C1 segment of cervical spinal cord (tissue), 14 donors: ENCODE measurements around the gene BHLHE23.
A peak's percentile ranks its signal among the peaks of the same experiment; 100 is the strongest.

Source experiments
- DNase-seq, 14 donors: peaks; one replicate each; lab custom pipeline; 2025; lab: John Stamatoyannopoulos, UW

Gene BHLHE23

DNA sequence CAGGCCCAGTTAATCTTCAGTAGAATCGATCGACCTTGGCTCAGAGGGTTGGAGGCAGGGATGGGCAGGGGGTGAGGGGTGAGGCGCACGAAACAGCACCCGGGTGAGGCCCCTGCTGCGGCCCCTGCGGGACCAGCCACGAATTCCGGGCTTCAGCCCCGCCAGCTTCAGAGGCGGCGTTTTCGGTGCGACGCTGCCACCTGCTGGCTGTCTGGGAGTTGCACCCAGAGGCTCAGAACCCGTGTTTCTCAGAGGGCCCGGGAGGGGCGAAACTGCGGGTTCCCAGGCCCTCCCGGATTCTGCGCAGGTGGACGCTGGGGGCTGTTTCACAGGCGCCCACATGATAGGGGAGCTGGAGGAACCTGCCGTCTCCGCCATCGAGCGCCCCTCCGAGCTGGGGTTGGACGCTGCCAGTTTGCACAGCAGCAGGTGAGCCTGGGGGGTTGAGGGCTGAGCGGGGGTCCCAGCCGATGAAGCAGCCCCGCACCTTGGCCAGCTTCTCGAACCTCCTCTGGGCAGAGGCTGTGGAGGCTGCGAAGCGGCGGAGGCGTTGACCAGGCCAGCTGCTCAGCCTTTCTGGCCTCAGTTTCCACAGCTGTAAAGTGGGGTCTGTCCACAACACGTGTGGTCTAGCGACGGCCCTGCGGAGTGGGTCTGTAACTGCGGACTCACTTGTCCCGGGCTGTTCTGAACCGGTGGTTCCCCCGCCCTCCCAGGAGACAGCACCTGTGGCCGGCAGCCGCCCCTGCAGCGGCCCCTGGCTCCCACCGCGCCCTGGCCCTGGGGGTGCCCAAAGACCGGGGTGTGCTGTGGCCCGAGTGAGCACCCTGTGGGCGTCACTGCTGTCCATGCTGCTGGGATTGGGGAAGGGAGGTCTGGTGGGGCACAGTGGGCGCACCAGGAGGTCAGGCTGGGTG is 2.5 kb upstream of the BHLHE23 start:
- DNase-seq: peak in 10 of 14 donors; percentile 6 to 65 (median 17)

DNA sequence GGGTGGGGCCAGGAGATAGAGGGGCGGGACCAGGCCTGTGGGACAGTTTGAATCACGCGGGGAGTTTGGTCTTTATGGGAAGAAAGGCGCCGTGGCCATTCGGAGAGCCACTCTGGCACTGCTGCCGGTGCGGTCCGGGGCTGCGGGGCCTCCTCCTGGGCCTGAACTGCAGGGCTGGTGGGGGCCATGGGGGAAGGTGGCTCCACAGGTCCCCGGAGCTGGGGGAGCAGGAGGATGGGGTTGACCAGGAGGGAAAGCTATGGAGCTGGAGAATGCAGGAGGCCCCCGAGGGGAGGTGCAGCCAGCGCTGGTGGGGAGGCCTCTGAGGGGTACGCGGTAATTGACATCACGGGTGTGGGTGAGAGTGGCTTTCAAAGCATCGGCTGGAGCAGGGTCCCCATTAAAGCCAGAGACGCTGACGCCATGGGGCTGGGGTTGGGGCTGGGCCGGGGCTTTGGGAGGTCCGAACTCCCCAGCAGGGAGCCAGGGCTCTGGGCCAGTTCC is 1.8 kb upstream of the BHLHE23 start:
- no peak for DNase-seq

DNA sequence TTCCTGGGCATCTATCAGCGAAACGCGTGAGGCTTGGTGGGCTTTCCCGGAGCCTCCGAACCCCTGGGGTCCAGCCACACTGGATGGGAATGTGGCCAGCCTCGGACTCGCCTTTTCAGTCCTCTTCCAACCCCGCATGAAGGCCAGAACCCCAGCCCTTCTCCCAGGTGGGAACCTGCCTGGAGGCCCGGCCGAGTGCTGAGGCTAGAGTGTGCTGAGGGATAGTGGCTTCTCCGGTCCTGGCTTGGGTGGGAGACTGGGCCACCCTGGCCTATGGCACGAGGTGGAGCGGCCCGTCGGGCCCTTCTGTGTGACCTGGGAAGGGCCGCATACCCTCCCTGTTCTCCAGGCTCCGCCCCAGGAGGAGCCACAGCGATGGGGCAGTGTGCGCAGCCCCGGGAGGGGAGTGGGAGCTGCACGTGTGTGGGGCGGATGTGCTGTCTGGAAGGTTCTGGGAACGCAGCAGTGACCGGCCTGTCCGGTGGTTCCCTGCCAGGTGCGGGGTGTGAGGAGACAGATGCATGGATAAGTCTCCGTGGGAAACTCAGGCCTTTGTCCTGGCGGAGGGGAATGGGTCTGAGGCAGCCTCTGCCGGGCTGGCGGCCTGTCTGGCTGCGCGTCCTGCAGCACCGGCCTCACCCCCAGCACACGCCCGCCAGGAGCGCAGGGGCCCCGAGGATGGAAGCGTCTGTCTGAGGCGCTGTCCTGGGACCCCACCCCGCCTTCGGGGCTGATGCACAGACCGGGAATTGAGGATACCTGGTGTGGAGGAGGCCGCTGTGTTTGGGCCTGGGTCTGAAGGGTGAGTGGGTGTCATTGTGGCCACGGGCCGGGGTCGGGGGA is 1.1 kb upstream of the BHLHE23 start:
- no peak for DNase-seq

DNA sequence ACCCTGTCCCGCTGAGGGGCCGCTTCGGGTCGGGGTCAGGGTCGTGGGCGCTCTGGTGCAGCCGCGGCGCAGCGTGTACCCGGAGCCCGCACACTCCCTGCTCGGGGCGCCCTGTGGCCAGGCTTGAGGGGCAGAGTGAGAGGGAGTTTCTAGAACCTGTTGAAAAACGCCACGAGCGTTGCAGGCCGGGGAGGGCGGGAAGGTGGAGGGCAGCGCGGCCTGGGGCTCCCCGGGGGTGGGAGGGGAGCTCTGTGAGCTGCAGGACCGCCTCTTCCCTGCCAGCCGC is 539 bp upstream of the BHLHE23 start:
- DNase-seq: no peak

DNA sequence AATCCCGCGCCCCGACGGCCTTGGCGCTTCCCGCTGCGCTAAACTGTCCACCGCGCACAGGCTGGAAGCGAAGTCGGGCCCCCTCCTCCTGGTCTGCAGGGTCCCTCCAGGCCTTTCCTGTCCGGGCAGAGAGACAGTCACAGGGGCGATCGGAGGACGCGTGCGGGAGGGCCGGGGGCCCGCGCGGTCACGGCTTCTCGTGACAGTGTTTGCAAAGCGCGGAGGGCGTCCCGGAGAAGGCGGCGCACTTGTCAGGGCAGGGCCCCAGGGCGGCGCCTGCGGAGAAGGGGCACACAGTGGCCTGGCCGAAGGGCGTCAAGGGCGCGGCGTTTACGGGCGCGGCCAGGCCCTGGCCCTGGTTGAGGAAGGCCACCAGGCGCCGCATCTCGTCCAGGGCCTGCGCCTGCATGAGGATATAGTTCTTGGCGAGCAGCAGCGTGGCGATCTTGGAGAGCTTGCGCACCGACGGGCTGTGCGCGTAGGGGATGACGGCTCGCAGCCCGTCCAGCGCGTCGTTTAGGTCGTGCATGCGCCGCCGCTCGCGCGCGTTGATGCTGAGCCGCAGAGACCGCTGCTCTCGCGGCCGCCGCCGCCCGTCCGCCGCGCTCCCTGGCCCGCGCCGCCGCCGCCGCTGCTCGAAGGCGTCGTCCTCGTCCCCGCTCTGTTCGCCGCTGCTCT is 763 bp downstream of the BHLHE23 start:
- no peak for DNase-seq

DNA sequence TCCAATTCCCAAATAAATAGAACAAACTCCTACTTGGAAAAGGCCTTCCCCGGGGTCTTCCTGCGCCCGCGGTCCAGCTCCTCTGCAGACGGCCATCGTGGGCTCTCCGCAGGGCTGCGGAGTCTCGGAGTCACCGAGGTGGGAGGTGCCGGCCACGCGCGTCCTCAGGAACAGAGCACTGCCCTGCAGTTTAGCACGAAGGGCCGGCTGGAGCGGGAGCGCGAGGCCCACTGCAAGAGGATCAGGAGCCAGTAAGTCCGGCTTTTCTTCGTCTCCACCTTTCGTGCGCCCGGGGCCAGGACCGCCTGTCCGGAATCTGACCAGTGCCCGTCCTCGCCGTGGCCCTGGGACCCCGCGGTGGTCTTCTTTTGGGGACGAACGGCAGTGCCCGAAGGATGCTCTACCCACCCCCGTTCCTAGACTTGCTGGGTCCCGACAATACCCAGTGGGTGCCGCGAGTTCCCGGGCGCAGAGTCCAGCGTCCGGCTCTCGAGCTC is 1.4 kb downstream of the BHLHE23 start:
- DNase-seq: no peak

DNA sequence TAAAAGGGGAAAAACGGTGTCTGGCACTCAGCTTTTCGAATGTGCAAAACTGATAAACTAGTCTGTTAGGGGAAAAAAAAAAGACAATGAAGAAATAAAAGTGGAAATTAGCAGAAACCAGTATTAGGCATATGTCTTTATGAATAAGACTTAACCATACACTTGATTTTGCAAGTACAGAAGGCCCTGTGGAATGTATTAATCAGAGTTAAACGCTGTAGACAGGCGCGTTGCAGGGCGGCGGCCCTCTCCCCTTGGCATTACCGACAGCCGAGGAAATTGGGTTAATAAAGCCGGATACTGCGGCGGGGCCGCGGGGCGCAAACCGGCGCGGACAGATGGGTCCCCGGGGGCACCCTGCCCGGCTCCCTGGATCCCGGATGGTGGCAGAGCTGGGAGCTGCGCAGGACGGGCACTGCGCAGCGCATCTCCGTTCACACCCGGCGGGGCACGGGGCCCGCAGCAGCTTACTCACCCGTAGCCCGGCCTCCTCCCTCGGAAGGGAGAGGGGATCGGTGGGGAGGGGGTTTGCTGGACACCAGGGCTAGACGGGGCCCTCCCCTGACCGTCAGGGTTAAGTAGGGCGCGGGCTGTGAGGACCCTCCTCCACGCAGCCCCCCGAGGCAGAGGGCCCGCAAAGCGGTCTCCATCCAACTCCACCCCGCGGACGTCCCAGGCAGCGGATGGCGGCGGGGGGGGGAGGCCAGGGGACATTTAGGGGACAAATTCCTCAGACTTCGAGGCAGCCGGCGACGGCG is 2.0 kb downstream of the BHLHE23 start:
- no peak for DNase-seq

DNA sequence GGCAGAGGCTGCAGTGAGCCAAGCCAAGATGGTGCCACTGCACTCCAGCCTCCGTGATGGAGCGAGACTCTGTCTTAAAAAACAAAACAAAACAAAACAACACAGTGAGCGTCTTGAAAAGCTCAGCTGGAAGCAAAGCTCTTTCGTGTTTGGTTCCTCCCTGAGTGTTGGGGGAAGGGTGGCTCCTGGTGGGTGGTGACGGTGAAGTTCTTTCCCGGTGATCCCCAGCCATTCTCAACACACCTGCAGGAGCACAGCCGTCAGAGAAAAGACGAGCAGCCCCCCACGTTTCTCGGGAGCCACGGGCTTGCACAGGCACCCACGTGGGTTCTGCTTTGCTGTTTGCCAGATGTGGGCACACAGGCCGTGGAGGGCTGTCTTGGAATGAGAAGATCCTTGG is 3.2 kb downstream of the BHLHE23 start:
- DNase-seq: no peak

DNA sequence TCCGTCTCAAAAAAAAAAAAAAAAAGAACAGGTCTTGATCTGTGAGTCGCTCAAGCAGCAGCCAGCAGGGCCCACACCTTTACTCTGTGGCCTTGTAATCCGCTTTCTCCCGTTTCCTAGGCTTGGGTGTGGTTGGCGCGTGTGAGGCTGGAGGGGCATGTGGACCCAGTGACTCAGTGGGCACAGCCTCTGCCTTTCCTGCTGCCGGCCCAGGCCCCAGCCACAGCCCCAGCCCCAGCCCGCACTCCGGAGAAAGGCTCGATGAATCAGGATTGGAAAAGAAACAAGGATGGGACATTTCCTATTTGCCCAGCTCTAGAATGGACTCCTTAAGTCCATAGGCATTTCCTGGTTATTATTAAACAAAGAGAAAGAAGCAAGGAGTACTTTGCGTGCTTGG is 4.3 kb downstream of the BHLHE23 start:
- DNase-seq: no peak

DNA sequence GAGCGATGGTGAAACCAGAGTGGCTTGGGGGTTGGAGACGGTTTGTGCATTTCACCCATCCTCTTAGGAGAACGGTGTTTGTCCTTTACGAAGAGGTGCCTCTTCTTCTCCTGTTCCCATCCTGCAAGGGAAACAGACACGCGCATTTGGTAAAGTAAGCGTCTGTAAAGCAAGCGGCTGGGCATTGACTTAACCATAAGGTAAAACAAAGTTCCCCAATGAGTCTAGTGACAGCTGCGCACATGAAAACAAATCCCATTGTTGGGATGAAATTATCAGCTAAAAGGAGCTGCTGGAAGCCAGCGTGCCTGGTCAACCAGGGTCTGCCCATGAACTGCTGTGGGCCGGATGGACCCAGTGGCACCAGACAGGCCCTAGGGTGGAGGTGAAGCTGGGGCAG is 5.8 kb downstream of the BHLHE23 start:
- no peak for DNase-seq

DNA sequence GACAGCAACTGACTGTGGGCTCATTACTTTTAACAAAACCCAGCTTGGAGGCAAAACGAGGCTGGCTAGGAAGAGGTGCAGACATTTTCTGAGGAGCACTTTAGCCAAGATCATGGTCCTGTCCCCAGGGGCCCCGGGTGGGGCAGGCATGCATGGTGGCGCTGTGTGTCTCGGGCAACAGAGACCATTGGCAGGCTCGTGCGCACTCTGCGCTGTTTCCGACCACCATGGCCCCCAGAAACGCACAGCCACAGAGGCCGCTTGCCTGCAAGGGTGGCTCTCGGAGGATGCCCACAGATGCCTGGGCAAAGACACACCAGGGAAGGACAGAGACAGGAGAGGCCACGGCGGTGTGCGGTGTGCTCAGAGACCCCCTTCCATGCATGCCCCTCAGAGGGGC is 6.7 kb downstream of the BHLHE23 start:
- DNase-seq: no peak

DNA sequence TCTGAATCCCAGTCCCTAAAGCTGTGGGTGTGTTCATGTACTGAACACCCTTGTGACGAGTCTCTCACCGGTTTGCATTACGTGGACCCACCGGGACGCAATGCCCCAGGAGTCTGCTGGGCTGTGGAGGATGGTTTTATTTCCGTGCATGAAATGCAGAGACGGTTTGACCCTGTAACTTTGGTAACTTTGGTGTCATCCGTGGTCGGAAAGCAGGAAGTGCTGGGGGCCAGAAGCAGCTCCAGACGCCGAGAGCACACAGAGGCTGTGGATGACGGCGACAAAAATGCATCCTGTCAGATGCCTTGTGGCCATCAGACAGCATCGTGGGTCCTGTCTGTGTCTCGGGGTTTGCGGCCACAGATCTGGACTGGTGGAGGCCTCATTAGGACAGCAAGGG is 7.2 kb downstream of the BHLHE23 start:
- no peak for DNase-seq

DNA sequence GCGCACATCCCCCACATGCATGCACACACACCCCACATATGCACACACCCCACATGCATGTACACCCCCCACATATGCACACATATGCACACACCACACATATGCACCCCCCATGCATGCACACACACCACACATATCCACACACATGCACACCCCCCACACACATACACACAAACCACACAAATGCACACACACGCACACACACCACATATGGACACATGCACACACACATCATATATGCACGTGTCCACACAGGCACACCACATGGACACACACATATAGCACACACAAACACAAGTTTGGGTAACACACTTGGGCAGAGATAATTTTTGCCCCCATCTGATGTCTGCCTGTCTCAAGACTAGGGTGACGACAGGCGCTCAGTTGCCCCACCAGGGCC is 8.3 kb downstream of the BHLHE23 start:
- DNase-seq: no peak

DNA sequence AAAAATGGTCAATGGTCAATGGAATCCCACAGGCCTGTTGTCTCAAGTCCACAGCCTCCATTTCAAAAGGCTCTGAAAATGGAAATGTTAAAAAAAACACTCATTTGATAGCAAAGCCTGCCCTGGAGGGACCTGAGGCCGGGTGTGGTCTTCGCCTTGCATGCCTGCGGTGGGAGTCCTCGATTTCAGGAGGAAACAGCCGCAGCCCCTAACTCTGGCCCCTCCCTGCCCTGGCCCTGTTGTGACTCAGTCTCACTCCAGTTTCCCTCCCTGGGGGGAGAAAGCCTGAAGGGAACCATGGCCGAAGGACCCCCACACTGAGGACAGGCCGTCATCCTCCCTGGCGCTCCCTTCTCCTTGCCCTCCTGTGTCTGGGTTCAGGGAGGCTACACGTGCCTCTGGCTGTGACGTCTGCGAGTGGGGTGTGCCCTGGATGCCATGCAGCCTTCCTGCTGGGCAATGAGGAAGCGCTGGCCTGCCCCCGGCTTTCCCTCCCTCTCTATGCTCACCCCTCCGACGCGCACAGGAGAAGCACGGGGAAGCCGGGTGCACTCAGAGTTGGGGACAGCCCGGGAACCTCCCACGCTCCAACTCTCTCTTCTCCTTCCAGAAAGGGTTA is 9.2 kb downstream of the BHLHE23 start:
- DNase-seq: no peak

DNA sequence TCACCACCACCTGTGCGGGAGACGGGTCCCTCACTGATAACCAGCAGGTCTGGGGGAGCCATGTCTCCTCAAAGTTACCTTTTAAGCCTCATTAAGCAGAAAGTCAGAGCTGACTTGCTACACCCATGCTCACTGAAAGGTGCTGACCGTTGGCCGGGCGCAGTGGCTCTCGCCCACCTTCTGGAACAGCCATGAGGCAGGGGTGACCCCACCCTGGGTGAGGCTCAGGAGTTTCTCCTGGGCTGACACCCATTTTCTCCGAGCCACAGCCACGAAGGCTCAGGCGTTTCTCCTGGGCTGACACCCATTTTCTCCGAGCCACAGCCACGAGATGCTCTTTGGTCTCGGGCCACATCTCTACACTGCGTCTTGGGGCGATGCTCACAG is 10.2 kb downstream of the BHLHE23 start:
- DNase-seq: no peak

DNA sequence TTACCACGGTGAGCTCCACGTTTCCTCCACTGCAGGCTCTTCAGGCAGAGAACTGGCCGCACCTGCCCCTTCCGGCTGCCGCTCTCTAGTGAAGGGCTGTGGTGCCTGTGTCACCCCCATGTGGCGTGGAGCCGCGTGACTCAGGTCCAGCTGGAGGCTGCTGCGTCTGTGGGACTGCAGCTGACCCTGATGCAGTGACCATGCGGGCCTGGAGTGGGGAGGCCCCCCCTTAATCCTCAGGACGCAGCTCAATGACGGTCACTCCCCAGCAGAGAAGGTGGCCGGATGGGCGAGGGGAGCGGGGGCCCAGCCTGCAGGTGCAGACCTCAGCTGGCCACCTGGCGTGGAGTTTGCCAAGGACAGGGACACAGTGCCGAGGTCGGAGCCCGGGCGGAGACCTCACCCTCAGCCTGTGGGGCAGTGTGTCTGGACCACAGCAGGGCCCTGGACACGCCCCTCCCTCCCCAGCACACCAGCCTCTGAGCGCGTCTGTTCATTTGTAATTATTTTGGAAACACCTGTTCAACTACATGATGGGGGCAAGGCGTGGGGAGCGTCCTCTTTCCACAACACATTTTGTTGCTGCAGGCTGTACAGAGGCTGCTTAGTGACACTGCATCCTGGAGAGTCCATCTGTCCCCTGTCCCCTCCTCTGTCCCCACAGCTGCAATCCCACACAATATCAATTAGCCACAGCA is 10.7 kb downstream of the BHLHE23 start:
- DNase-seq: no peak

DNA sequence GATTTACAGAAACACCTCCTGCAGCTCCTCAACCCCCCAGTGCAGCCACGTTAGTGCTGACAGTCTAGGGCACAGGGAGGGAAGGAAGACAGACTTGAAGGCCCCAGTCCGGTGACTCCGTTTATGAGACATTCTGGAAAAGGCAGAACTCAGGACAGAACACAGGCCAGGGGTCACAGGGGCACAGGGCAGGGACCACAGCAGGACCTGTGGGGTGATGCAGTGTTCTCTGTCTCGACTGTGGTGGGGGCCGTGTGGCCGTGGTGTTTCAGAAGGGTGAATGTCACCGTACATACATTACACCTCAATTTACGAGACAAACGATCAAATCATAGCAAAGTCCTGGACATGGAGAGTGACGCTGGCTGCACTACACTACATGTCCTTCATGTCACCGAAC is 11.3 kb downstream of the BHLHE23 start:
- DNase-seq: no peak

DNA sequence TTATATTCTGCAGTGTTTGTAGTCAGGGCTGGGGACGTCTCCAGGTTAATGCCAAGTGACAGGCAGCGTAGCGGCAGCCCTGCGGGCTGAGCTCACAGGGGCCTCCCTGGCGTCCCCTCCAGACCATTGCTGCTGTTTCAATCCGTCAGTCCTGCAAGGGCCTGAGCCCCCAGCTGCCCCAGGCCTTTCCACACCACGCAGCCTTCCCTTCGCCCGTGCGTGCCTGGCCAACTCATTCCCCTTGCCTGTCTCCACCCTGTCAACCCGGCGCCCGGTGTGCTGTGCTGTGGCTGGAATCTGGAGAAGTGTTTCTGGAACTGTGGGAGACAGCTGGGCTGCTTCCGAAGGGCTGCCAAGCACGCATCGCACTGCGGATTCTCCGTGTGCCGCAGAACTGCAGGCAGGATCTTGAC is 11.9 kb downstream of the BHLHE23 start:
- DNase-seq: no peak

DNA sequence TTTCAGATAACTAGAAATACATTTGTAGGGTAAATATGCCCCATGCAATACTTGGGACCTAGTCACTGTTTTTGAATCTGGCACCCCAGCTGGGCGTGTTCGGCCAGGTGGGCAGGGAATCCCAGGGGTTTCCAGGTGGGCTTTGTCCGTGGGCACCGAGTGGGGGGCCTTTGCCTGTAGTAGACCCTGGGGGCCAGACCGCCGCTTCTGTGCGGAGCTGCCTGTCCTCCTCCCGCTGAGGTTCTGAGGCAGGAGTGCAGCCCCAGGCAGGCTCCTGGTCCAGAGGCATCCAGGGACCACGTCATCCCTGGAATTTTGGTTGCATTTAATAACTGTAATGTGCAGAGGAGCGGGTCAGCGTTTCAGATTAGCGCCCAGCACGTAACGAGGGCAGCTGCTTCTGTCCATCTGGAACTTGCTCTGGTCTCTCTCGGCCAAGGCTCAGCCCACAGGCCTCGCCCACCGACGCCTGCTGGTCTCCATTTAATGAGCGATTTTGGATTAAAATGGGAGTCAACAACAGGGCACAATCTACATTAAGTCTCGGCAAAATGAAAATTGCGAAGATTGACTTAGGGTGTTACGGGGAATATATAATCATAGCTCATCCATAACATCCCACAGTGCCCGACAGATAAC is 12.8 kb downstream of the BHLHE23 start:
- DNase-seq: no peak

DNA sequence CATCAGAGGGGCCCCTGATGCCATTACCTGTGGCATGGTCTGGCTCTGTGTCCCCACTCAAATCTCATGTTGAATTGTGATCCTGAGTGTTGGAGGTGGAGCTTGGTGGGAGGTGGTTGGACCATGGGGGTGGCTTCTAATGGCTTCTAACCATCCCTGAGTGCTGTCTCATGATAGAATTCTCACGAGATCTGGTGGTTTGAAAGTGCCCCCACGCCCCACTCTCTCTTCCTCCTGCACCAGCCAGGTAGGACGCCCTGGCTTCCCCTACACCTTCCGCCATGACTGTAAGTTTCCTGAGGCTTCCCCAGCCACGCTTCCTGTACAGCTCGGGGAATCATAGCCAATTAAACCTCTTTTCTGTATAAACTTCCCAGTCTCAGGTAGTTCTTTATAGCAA is 14.9 kb downstream of the BHLHE23 start:
- no peak for DNase-seq
